Measurements from ENCODE around the gene MMD.

Gene MMD

GRCh38 chr17:55420776-55421178, 858 bp downstream of the MMD start:
- no peak for TF ChIP-seq FOXM1 (IDR thresholded peaks at IDR 0.05; ENCODE audit: borderline replicate concordance, low read depth)
- no peak for TF ChIP-seq REST (IDR thresholded peaks at IDR 0.05; ENCODE audit: low read depth)
- TF ChIP-seq TEAD4 (IDR thresholded peaks at IDR 0.05): no peak
- TF ChIP-seq TCF12 (IDR thresholded peaks at IDR 0.05; ENCODE audit: low read depth): no peak
- no peak for TF ChIP-seq YY1 (IDR thresholded peaks at IDR 0.05; ENCODE audit: low read depth)

- TF ChIP-seq TAF1 (IDR thresholded peaks at IDR 0.05; ENCODE audit: low read depth) (no peak), RAD21 (IDR thresholded peaks at IDR 0.05; ENCODE audit: low read depth) (no peak), ZBTB7A (IDR thresholded peaks at IDR 0.05; ENCODE audit: low read depth) (no peak), CREB1 (IDR thresholded peaks at IDR 0.05; ENCODE audit: low read depth) (no peak), NFIC (IDR thresholded peaks at IDR 0.05) (no peak), EP300 (IDR thresholded peaks at IDR 0.05; ENCODE audit: borderline replicate concordance) (no peak), TEAD4 (IDR thresholded peaks at IDR 0.05) (no peak), YY1 (IDR thresholded peaks at IDR 0.05; ENCODE audit: low read depth) (no peak), USF1 (IDR thresholded peaks at IDR 0.05) (no peak), CEBPB (IDR thresholded peaks at IDR 0.05) (no peak), FOXM1 (IDR thresholded peaks at IDR 0.05; ENCODE audit: borderline replicate concordance, low read depth) (no peak), MAX (IDR thresholded peaks at IDR 0.05) (no peak), EGR1 (IDR thresholded peaks at IDR 0.05) (no peak), TCF12 (IDR thresholded peaks at IDR 0.05; ENCODE audit: low read depth) (no peak), REST (IDR thresholded peaks at IDR 0.05; ENCODE audit: low read depth) (no peak)
Observed at GRCh38 chr17:55420067-55420775, 1.4 kb downstream of the MMD start.

GRCh38 chr17:55418369-55419268, 3.0 kb downstream of the MMD start:
- TF ChIP-seq TCF12 (IDR thresholded peaks at IDR 0.05; ENCODE audit: low read depth): no peak
- no peak for TF ChIP-seq NFIC (IDR thresholded peaks at IDR 0.05)
- no peak for TF ChIP-seq RAD21 (IDR thresholded peaks at IDR 0.05; ENCODE audit: low read depth)
- TF ChIP-seq TAF1 (IDR thresholded peaks at IDR 0.05; ENCODE audit: low read depth): no peak
- TF ChIP-seq MAX (IDR thresholded peaks at IDR 0.05): no peak
- TF ChIP-seq ZBTB7A (IDR thresholded peaks at IDR 0.05; ENCODE audit: low read depth): no peak
- TF ChIP-seq CEBPB (IDR thresholded peaks at IDR 0.05): no peak

- TF ChIP-seq FOXM1 (IDR thresholded peaks at IDR 0.05; ENCODE audit: borderline replicate concordance, low read depth) (no peak), NFIC (IDR thresholded peaks at IDR 0.05) (no peak), USF1 (IDR thresholded peaks at IDR 0.05) (no peak), REST (IDR thresholded peaks at IDR 0.05; ENCODE audit: low read depth) (no peak), CEBPB (IDR thresholded peaks at IDR 0.05) (no peak), EP300 (IDR thresholded peaks at IDR 0.05; ENCODE audit: borderline replicate concordance) (no peak), TCF12 (IDR thresholded peaks at IDR 0.05; ENCODE audit: low read depth) (no peak), TEAD4 (IDR thresholded peaks at IDR 0.05) (no peak), ZBTB7A (IDR thresholded peaks at IDR 0.05; ENCODE audit: low read depth) (no peak), YY1 (IDR thresholded peaks at IDR 0.05; ENCODE audit: low read depth) (no peak), MAX (IDR thresholded peaks at IDR 0.05) (no peak), RAD21 (IDR thresholded peaks at IDR 0.05; ENCODE audit: low read depth) (no peak), EGR1 (IDR thresholded peaks at IDR 0.05) (no peak), CREB1 (IDR thresholded peaks at IDR 0.05; ENCODE audit: low read depth) (no peak), TAF1 (IDR thresholded peaks at IDR 0.05; ENCODE audit: low read depth) (no peak)
Observed at GRCh38 chr17:55417411-55418268, 4.0 kb downstream of the MMD start.
